Neural progenitor cell (in vitro differentiated cells): ENCODE results near the gene CCT5. TPM values are rescaled to one million over a fixed set of nuclear protein-coding genes. Genes with fewer than 3 reads are reported as not detected.

Experiments
- DNase-seq: peaks from one replicate; pipeline ENCODE4 v3.0.0-alpha.2; 2016; ENCODE audit warnings: low spot score
- H2AFZ ChIP-seq: fragments of 200-600 bp; sonication (generic); replicated peaks from 2 replicates; pipeline ENCODE4 v1.6.1; 2016; ENCODE audit warnings: antibody characterized with exemption
- H3F3A ChIP-seq: fragments of 200-600 bp; sonication (generic); 2 replicates; pipeline ENCODE4 v1.6.1; 2016; ENCODE audit warnings: antibody characterized with exemption, low read depth
- H3K27ac ChIP-seq: fragments of 200-600 bp; sonication (generic); 2 replicates; pipeline ENCODE4 v1.5.1; 2016; ENCODE audit warnings: mild to moderate bottlenecking
- H3K27me3 ChIP-seq: fragments of 200-600 bp; sonication (generic); 2 replicates; pipeline ENCODE4 v1.6.1; 2016; ENCODE audit warnings: mild to moderate bottlenecking, moderate library complexity
- H3K36me3 ChIP-seq: fragments of 200-600 bp; sonication (generic); 2 replicates; pipeline ENCODE4 v1.5.1; 2016
- H3K4me1 ChIP-seq: fragments of 200-600 bp; sonication (generic); 2 replicates; pipeline ENCODE4 v1.6.1; 2016; ENCODE audit warnings: mixed run types
- H3K4me2 ChIP-seq: fragments of 200-600 bp; sonication (generic); 2 replicates; pipeline ENCODE4 v1.6.1; 2016
- H3K4me3 ChIP-seq: fragments of 200-600 bp; sonication (generic); 2 replicates; pipeline ENCODE4 v1.5.1; 2016
- H3K79me2 ChIP-seq: fragments of 200-600 bp; sonication (generic); 2 replicates; pipeline ENCODE4 v1.6.1; 2016; ENCODE audit warnings: low read depth
- H3K9ac ChIP-seq: fragments of 200-600 bp; sonication (generic); 2 replicates; pipeline ENCODE4 v1.6.1; 2016
- H3K9me3 ChIP-seq: fragments of 200-600 bp; sonication (generic); 2 replicates; pipeline ENCODE4 v1.5.1; 2016; ENCODE audit warnings: low read depth
- H4K20me1 ChIP-seq: fragments of 200-600 bp; sonication (generic); 2 replicates; pipeline ENCODE4 v1.6.1; 2016; ENCODE audit warnings: low read depth
- H3K27ac Mint-ChIP-seq: 3 replicates; pipeline ENCODE4 v1.8.0; 2021; ENCODE audit warnings: mixed read lengths
- H3K27me3 Mint-ChIP-seq: 2 replicates; pipeline ENCODE4 v1.8.0; 2022; ENCODE audit warnings: low read depth, mild to moderate bottlenecking, inconsistent platforms, moderate library complexity, mixed read lengths; ENCODE audit not compliant: insufficient read depth
- H3K36me3 Mint-ChIP-seq: 3 replicates; pipeline ENCODE4 v1.8.0; 2021; ENCODE audit warnings: mixed read lengths
- H3K4me1 Mint-ChIP-seq: 3 replicates; pipeline ENCODE4 v1.8.0; 2021; ENCODE audit warnings: mixed read lengths
- H3K4me3 Mint-ChIP-seq: 3 replicates; pipeline ENCODE4 v1.8.0; 2021; ENCODE audit warnings: mild to moderate bottlenecking, moderate library complexity, mixed read lengths
- H3K9me3 Mint-ChIP-seq: 3 replicates; pipeline ENCODE4 v1.8.0; 2020; ENCODE audit warnings: mixed read lengths
- EZH2 ChIP-seq: fragments of 200-600 bp; sonication (generic); IDR thresholded peaks from 2 replicates; pipeline ENCODE4 v1.6.1; 2017; ENCODE audit warnings: antibody characterized with exemption, mild to moderate bottlenecking, moderate library complexity
- EZH2phosphoT487 ChIP-seq: fragments of 200-600 bp; sonication (generic); IDR thresholded peaks from 2 replicates; pipeline ENCODE4 v1.6.1; 2017; ENCODE audit warnings: antibody characterized with exemption
- total RNA-seq: library from RNA; depleted of rRNA; stranded (reverse); fragments of >200 nt; gene quantifications from 2 replicates; pipeline ENCODE4 v1.2.3, GENCODE V29; 2015; ENCODE audit warnings: low replicate concordance
- TF ChIP-seq, protein P1 (sequence below): fragments of 200-600 bp; sonication (generic); IDR thresholded peaks from 2 replicates; pipeline ENCODE4 v1.5.1; 2017; ENCODE audit warnings: antibody characterized with exemption, mild to moderate bottlenecking

The CCT5 gene
- total RNA-seq, 1 donor from 2014 or later = 532 TPM

DNA sequence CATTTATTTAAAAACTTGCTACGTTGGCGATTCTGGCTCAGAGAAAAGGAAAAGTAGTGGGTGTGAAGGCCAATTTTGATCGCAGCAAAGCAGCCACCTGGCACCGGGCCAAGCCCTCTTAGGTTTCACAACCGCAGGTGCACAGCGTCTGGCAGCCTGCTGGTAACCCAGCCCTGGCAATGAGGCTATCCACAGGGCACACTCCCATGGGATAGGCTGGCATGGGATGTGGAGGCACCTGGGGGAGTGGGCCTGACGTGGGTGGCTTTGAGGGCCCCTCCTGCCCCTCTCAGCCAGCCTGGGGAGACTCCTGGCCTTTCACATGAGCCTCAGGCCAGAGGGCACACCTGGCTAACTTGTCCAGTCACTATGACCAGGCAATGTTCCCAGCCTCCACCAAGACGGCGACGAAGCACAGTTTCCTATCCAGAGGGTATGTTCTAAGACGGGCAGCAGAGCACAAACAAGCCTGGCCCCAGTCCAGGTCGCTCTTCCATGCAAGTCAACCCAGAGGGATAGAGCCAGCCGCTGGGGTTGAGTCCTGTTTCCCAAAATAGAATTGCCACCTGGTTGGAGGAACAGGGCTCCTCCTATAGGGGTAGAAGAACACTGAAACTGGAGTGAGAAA is 38.6 kb downstream of the CCT5 start:
- Mint-ChIP-seq H3K4me1 (peaks cover 7% of the 10 kb centered on the region), H3K27ac (no peak overlapping the region), H3K27me3 (no peaks in the 10 kb centered on the region), H3K9me3 (no peaks in the 10 kb centered on the region), H3K36me3 (peaks cover 15% of the 10 kb centered on the region), H3K4me3 (no peak overlapping the region)
- Histone ChIP-seq H3K9me3 (no peaks in the 10 kb centered on the region), H3K36me3 (no peaks in the 10 kb centered on the region), H3F3A (no peaks in the 10 kb centered on the region), H3K27ac (no peak overlapping the region), H3K4me3 (no peak overlapping the region), H3K79me2 (no peaks in the 10 kb centered on the region), H3K4me1 (peaks cover 3% of the 10 kb centered on the region), H3K4me2 (no peak overlapping the region), H4K20me1 (no peaks in the 10 kb centered on the region), H3K27me3 (no peaks in the 10 kb centered on the region), H2AFZ (no peak overlapping the region), H3K9ac (no peak overlapping the region)
- no peak for TF ChIP-seq EZH2
- DNase-seq = no peak

DNA sequence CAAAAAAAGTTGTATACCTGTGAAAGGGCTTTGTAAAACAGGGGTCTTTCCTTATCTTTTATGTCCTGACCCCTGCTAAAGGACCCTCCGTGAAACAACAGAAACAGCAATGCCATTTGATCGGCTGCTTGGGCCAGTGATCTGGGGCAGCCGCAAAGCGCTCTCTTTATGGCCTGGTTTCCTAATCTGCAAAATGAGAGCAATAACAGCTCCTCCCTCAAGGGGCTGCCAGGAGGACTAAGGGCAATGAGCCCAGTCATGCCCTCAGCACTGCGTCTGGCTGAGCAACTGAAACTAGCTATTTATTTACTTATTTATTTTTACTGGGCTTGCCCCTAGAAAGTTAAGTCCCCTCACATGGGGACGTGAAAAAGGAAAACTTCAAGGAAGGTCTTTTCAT is 39.3 kb downstream of the CCT5 start:
- H3K36me3 Mint-ChIP-seq = peaks cover 13% of the 10 kb centered on the region
- Histone ChIP-seq H4K20me1 (no peaks in the 10 kb centered on the region), H3K9me3 (no peaks in the 10 kb centered on the region), H3K36me3 (no peaks in the 10 kb centered on the region), H2AFZ (no peak overlapping the region), H3K9ac (no peak overlapping the region), H3K4me3 (no peak overlapping the region), H3K27me3 (no peaks in the 10 kb centered on the region), H3K27ac (no peak overlapping the region), H3K4me1 (peaks cover 1% of the 10 kb centered on the region), H3F3A (no peaks in the 10 kb centered on the region), H3K79me2 (no peaks in the 10 kb centered on the region), H3K4me2 (no peak overlapping the region)
- H3K27me3 Mint-ChIP-seq = no peaks in the 10 kb centered on the region
- no peak for DNase-seq
- TF ChIP-seq EZH2phosphoT487 (no peak), EZH2 (no peak)
- TF ChIP-seq, protein P1, sequence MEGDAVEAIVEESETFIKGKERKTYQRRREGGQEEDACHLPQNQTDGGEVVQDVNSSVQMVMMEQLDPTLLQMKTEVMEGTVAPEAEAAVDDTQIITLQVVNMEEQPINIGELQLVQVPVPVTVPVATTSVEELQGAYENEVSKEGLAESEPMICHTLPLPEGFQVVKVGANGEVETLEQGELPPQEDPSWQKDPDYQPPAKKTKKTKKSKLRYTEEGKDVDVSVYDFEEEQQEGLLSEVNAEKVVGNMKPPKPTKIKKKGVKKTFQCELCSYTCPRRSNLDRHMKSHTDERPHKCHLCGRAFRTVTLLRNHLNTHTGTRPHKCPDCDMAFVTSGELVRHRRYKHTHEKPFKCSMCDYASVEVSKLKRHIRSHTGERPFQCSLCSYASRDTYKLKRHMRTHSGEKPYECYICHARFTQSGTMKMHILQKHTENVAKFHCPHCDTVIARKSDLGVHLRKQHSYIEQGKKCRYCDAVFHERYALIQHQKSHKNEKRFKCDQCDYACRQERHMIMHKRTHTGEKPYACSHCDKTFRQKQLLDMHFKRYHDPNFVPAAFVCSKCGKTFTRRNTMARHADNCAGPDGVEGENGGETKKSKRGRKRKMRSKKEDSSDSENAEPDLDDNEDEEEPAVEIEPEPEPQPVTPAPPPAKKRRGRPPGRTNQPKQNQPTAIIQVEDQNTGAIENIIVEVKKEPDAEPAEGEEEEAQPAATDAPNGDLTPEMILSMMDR = no peak
- H3K27ac Mint-ChIP-seq = no peak overlapping the region
- no peaks in the 10 kb centered on the region for H3K9me3 Mint-ChIP-seq
- H3K4me3 Mint-ChIP-seq = no peak overlapping the region
- peaks cover 2% of the 10 kb centered on the region for H3K4me1 Mint-ChIP-seq

DNA sequence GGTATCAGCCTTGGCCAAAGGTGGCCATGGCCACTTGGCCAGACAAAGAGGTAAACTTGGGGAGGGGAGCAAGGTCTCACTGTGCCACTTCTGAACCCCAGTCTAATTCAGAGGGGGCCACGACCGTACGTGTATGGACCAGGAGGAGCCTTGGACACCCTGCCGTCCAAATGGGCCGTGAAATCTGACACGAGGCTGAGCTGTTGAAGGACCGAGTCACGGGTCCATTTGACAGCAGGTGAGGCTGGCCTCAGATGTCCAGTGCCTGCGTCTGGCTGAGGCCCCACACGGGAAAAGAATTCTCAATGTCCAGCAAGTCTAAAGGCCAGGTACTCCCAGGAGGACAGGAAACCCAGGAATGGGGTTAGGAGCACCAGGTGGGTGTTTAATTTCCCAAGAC is 39.9 kb downstream of the CCT5 start:
- Histone ChIP-seq H4K20me1 (no peaks in the 10 kb centered on the region), H3K9me3 (no peaks in the 10 kb centered on the region), H3K4me2 (no peak overlapping the region), H3K4me1 (no peaks in the 10 kb centered on the region), H3K36me3 (no peaks in the 10 kb centered on the region), H3K79me2 (no peaks in the 10 kb centered on the region), H3K27me3 (no peaks in the 10 kb centered on the region), H2AFZ (no peak overlapping the region), H3K9ac (no peak overlapping the region), H3F3A (no peaks in the 10 kb centered on the region), H3K27ac (no peak overlapping the region), H3K4me3 (no peak overlapping the region)
- Mint-ChIP-seq H3K27ac (no peak overlapping the region), H3K4me1 (no peaks in the 10 kb centered on the region), H3K9me3 (peaks cover 3% of the 10 kb centered on the region), H3K4me3 (no peak overlapping the region), H3K27me3 (no peaks in the 10 kb centered on the region), H3K36me3 (peaks cover 15% of the 10 kb centered on the region)
- DNase-seq = no peak
- no peak for TF ChIP-seq EZH2phosphoT487
- TF ChIP-seq, protein P1 = no peak
- no peak for TF ChIP-seq EZH2

DNA sequence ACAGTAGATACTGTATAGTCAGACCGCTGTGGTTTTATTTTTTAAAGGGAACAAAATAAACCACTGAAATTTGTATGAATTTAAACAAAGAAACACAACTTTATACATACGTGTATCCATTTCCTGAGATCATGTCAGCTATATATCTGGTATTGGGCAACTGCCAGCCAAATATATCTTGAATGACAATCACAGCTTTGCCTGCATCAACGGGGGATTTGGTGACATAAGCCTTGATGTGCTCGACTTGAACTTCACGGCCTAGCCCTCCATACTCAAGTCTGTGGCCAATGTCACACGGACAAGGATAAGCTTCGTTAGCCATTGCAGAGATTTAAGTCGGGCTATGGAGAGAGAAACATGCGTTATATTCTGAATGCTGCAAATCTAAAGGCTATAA is 40.4 kb downstream of the CCT5 start:
- Histone ChIP-seq H3K27me3 (no peaks in the 10 kb centered on the region), H4K20me1 (no peaks in the 10 kb centered on the region), H3K36me3 (no peaks in the 10 kb centered on the region), H3F3A (no peaks in the 10 kb centered on the region), H3K9me3 (no peaks in the 10 kb centered on the region), H3K4me3 (no peak overlapping the region), H3K4me1 (no peaks in the 10 kb centered on the region), H3K9ac (no peak overlapping the region), H3K4me2 (no peak overlapping the region), H3K79me2 (no peaks in the 10 kb centered on the region), H3K27ac (no peak overlapping the region), H2AFZ (no peak overlapping the region)
- TF ChIP-seq EZH2 = no peak
- TF ChIP-seq, protein P1 = no peak
- no peak for TF ChIP-seq EZH2phosphoT487
- Mint-ChIP-seq H3K27me3 (no peaks in the 10 kb centered on the region), H3K9me3 (peaks cover 3% of the 10 kb centered on the region), H3K4me3 (no peak overlapping the region), H3K27ac (no peak overlapping the region), H3K4me1 (no peaks in the 10 kb centered on the region), H3K36me3 (peaks cover 15% of the 10 kb centered on the region)
- DNase-seq = no peak
